CD4-positive, alpha-beta T cell (primary cell): Measurements from ENCODE around the gene SLC24A5. TPM values are rescaled to one million over a fixed set of nuclear protein-coding genes. Genes with fewer than 3 reads are reported as not detected.

Source experiments
- ATAC-seq: fragments of 200-7000 bp; cut with Tn5 transposase; one replicate; pipeline ENCODE4 v1.10.0; 2022; ENCODE audit warnings: mild to moderate bottlenecking; ENCODE audit not compliant: poor library complexity
- CTCF ChIA-PET: fragments of 350-600 bp; sonication (Branson Sonifier 250); formaldehyde crosslinking; loops from one replicate; lab custom pipeline; 2021; ENCODE audit warnings: antibody characterized with exemption, inconsistent platforms; lab: Charles Lee
- POLR2A ChIA-PET: fragments of 350-600 bp; sonication (Branson Sonifier 250); formaldehyde crosslinking; loops from one replicate; lab custom pipeline; 2021; ENCODE audit warnings: antibody characterized with exemption, inconsistent platforms; lab: Charles Lee
- DNase-seq, 14 experiments: peaks; one replicate each; pipeline ENCODE4 v3.0.0-alpha.2; 2013 to 2020; ENCODE audit warnings: mixed read lengths in 2 of 14
- H3K27ac ChIP-seq, 2 donors: one replicate each; pipeline versions ENCODE4 v1.5.1 to v1.7.0; 2013; ENCODE audit warnings: low read length in 2 of 2, low read depth in 1 of 2, mild to moderate bottlenecking in 1 of 2
- H3K27me3 ChIP-seq, 2 experiments: 1 replicate in 1 of 2; 2 replicates in 1 of 2; pipeline versions ENCODE4 v1.6.1 to v1.7.0; 2013; ENCODE audit warnings: low read length in 2 of 2, control low read depth in 1 of 2, mild to moderate bottlenecking in 1 of 2, moderate library complexity in 1 of 2; ENCODE audit not compliant: insufficient read depth in 2 of 2, control insufficient read depth in 1 of 2
- H3K36me3 ChIP-seq: one replicate; pipeline ENCODE4 v1.6.1; 2013; ENCODE audit warnings: low read length, control low read depth; ENCODE audit not compliant: insufficient read depth
- H3K4me1 ChIP-seq: one replicate; pipeline ENCODE4 v1.6.1; 2013; ENCODE audit warnings: low read length, control low read depth; ENCODE audit not compliant: insufficient read depth
- H3K4me3 ChIP-seq: one replicate; pipeline ENCODE4 v1.5.1; 2013; ENCODE audit warnings: mild to moderate bottlenecking, low read length, moderate library complexity
- H3K9me3 ChIP-seq, 2 experiments: 1 replicate in 1 of 2; 2 replicates in 1 of 2; pipeline versions ENCODE4 v1.6.1 to v1.7.0; 2013; ENCODE audit warnings: low read length in 2 of 2, mild to moderate bottlenecking in 2 of 2, control low read depth in 1 of 2, moderate library complexity in 1 of 2; ENCODE audit not compliant: control insufficient read depth in 1 of 2, insufficient read depth in 1 of 2
- H3K27ac Mint-ChIP-seq: one replicate; pipeline ENCODE4 v1.8.0; 2020; ENCODE audit warnings: mixed read lengths
- H3K27me3 Mint-ChIP-seq: one replicate; pipeline ENCODE4 v1.8.0; 2021; ENCODE audit warnings: mixed read lengths
- H3K36me3 Mint-ChIP-seq: one replicate; pipeline ENCODE4 v1.8.0; 2021; ENCODE audit warnings: low read depth, mixed read lengths
- H3K4me1 Mint-ChIP-seq: one replicate; pipeline ENCODE4 v1.8.0; 2021; ENCODE audit warnings: low read depth, mixed read lengths
- H3K4me3 Mint-ChIP-seq: one replicate; pipeline ENCODE4 v1.8.0; 2020; ENCODE audit warnings: mild to moderate bottlenecking, mixed read lengths
- H3K9me3 Mint-ChIP-seq: one replicate; pipeline ENCODE4 v1.8.0; 2020; ENCODE audit warnings: mixed read lengths
- intact Hi-C, 2 experiments: fragments of 100-400 bp; cut with DNase I in 1 of 2; cut with micrococcal nuclease in 1 of 2; formaldehyde crosslinking; loops; one replicate each; pipeline versions ENCODE4 v1.15.1 to v1.9.0; 2023 to 2025; cut with DNase I, micrococcal nuclease
- total RNA-seq, 174 experiments: library from RNA in 2 of 174; stranded (reverse) in 2 of 174; gene quantifications; one replicate each; pipeline ENCODE4 v1.2.3 and lab custom pipeline; 2021 to 2026
- TF ChIP-seq, protein P1 (sequence below): fragments of 200-600 bp; IDR thresholded peaks from one replicate; pipeline ENCODE4 v1.8.0; 2022; ENCODE audit warnings: antibody characterized with exemption, mild to moderate bottlenecking

SLC24A5 gene
- total RNA-seq, 2 experiments from 2014 or later = not detected

DNA sequence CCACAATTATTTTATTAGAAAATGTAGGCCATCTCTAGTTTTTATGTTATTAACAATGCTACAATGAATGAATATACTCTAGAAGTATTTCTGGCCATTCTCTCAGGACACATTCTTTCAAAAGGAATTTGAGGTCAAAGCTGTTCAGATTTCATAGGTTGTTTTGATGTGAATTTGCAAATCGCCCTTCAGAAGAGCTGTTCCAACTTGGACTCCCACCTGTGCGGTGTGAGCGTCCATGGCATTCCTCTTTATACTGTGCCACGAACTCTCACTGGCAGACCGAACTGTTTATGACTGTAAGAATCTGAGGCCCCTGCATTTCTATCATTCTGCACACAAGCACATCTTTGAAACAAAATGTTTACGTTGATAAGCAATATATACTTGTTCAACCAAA lies 18.6 kb upstream of the SLC24A5 start:
- Mint-ChIP-seq H3K9me3 (no peaks in the 10 kb centered on the region), H3K27ac (no peak overlapping the region), H3K27me3 (peaks cover 59% of the 10 kb centered on the region), H3K4me1 (no peaks in the 10 kb centered on the region), H3K36me3 (no peaks in the 10 kb centered on the region), H3K4me3 (no peak overlapping the region)
- H3K36me3 ChIP-seq = no peaks in the 10 kb centered on the region
- ATAC-seq (no peak), DNase-seq (no peak)
- H3K4me1 ChIP-seq = no peaks in the 10 kb centered on the region
- H3K27me3 ChIP-seq = no peaks in the 10 kb centered on the region
- H3K4me3 ChIP-seq = no peak overlapping the region
- H3K27ac ChIP-seq = no peak overlapping the region
- ChIA-PET POLR2A (no interaction called here), CTCF (no interaction called here)
- intact Hi-C loops = no loop called here
- H3K9me3 ChIP-seq = no peaks in the 10 kb centered on the region
- TF ChIP-seq, protein P1, sequence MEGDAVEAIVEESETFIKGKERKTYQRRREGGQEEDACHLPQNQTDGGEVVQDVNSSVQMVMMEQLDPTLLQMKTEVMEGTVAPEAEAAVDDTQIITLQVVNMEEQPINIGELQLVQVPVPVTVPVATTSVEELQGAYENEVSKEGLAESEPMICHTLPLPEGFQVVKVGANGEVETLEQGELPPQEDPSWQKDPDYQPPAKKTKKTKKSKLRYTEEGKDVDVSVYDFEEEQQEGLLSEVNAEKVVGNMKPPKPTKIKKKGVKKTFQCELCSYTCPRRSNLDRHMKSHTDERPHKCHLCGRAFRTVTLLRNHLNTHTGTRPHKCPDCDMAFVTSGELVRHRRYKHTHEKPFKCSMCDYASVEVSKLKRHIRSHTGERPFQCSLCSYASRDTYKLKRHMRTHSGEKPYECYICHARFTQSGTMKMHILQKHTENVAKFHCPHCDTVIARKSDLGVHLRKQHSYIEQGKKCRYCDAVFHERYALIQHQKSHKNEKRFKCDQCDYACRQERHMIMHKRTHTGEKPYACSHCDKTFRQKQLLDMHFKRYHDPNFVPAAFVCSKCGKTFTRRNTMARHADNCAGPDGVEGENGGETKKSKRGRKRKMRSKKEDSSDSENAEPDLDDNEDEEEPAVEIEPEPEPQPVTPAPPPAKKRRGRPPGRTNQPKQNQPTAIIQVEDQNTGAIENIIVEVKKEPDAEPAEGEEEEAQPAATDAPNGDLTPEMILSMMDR = no peak

DNA sequence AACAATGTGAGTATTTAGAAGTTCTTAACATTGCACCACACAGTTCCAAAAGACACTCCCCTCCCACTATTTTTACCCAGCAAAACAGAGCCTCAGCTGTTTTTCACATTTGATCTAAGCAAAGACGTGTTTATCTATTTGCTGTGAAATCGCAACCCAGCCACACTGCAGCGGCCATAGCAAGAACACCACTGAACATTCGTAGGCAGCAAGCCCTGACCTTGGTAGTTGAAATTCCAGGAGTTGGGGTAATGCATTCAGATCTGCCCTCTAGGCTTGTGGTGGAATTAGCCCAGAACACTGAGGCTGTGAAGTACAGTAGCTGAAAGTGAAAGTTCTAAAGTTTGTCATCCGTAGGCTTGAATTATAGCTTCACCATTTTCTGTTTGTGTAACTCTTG lies 17.1 kb upstream of the SLC24A5 start:
- ChIA-PET POLR2A (no interaction called here), CTCF (no interaction called here)
- peaks cover 65% of the 10 kb centered on the region for H3K27me3 Mint-ChIP-seq
- no peaks in the 10 kb centered on the region for H3K27me3 ChIP-seq
- H3K36me3 ChIP-seq = no peaks in the 10 kb centered on the region
- H3K4me1 Mint-ChIP-seq = no peaks in the 10 kb centered on the region
- no peak overlapping the region for H3K27ac ChIP-seq
- H3K27ac Mint-ChIP-seq = no peak overlapping the region
- ATAC-seq = no peak
- H3K4me3 Mint-ChIP-seq = no peak overlapping the region
- H3K36me3 Mint-ChIP-seq = no peaks in the 10 kb centered on the region
- DNase-seq = no peak
- no peak overlapping the region for H3K4me3 ChIP-seq
- H3K9me3 Mint-ChIP-seq = no peaks in the 10 kb centered on the region
- TF ChIP-seq, protein P1 = no peak
- no peaks in the 10 kb centered on the region for H3K4me1 ChIP-seq
- intact Hi-C loops = no loop called here
- H3K9me3 ChIP-seq = no peaks in the 10 kb centered on the region

DNA sequence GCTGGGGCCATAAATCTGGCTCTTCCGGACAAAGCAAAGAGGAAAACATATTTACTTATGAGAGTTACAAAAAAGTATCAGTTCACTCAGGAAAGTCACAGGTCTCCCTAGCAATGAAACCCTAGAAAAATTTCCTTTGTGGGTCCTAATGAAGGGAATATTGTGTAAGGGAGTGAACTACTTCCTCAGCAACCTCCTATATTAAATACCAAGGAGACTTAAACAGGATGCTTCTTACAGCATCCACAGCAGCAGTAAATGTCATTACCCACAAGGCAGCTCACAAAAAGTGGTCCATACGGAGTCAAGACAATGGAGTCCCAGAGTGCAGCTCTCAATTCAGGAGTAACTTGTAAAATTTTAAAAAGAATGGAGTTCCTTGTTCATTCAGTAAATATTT lies 14.9 kb upstream of the SLC24A5 start:
- Histone ChIP-seq H3K27me3 (peaks cover 0 to 4% of the 10 kb centered on the region in 2 experiments), H3K4me3 (no peak overlapping the region), H3K9me3 (no peaks in the 10 kb centered on the region), H3K4me1 (no peaks in the 10 kb centered on the region), H3K36me3 (no peaks in the 10 kb centered on the region), H3K27ac (no peak overlapping the region)
- TF ChIP-seq, protein P1 = no peak
- Mint-ChIP-seq H3K4me3 (no peak overlapping the region), H3K27me3 (peaks cover 62% of the 10 kb centered on the region), H3K4me1 (no peaks in the 10 kb centered on the region), H3K36me3 (no peaks in the 10 kb centered on the region), H3K9me3 (no peaks in the 10 kb centered on the region), H3K27ac (no peak overlapping the region)
- ChIA-PET POLR2A (no interaction called here), CTCF (no interaction called here)
- DNase-seq (no peak), ATAC-seq (no peak)
- intact Hi-C loops = no loop called here
